Right renal pelvis (tissue), 4 donors: ENCODE data around the gene NDUFB7. TPM values are rescaled to one million over a fixed set of nuclear protein-coding genes. Genes with fewer than 3 reads are reported as not detected.
"Not testable (repeated sequence)": the region's sequence is repeated elsewhere in the genome, so short reads cannot be mapped to it uniquely, and the experiment has no call there.

Experiments used
- DNase-seq, 4 donors: peaks; one replicate each; pipeline ENCODE4 v3.0.0-alpha.2; 2013; ENCODE audit warnings: low read depth in 4 of 4, low spot score in 3 of 4, missing footprints in 1 of 4
- polyA plus RNA-seq, 4 donors: library from polyadenylated mRNA; unstranded; fragments of 120-200 nt; gene quantifications; one replicate each; pipeline ENCODE4 v1.2.1, GENCODE V29; 2013; ENCODE audit not compliant: insufficient read length in 4 of 4

NDUFB7 gene
- polyA plus RNA-seq, 4 donors: 87.3 to 124 (median 93.3) TPM

- DNase-seq: no peak
Measured at GRCh38 chr19:14554382-14554812, 17.5 kb downstream of the NDUFB7 start.

GRCh38 chr19:14553939-14554243, 18.0 kb downstream of the NDUFB7 start:
- DNase-seq: no peak

GRCh38 chr19:14553042-14553938, 18.6 kb downstream of the NDUFB7 start:
- no peak for DNase-seq

GRCh38 chr19:14552006-14552360, 19.9 kb downstream of the NDUFB7 start:
- DNase-seq: not testable (repeated sequence)

- DNase-seq: not testable (repeated sequence)
Measured at GRCh38 chr19:14551134-14552005, 20.5 kb downstream of the NDUFB7 start.

GRCh38 chr19:14550201-14550754, 21.6 kb downstream of the NDUFB7 start:
- no peak for DNase-seq

GRCh38 chr19:14545716-14546082, 26.2 kb downstream of the NDUFB7 start:
- no peak for DNase-seq

GRCh38 chr19:14544977-14545715, 26.7 kb downstream of the NDUFB7 start:
- peak in 1 of 4 donors; percentile 35 for DNase-seq

GRCh38 chr19:14544047-14544446, 27.8 kb downstream of the NDUFB7 start:
- DNase-seq: no peak

GRCh38 chr19:14542711-14543328, 29.0 kb downstream of the NDUFB7 start:
- DNase-seq: no peak

GRCh38 chr19:14541979-14542378, 29.9 kb downstream of the NDUFB7 start:
- DNase-seq: not testable (repeated sequence)

GRCh38 chr19:14540741-14541525, 30.9 kb downstream of the NDUFB7 start:
- no peak for DNase-seq

GRCh38 chr19:14536926-14537692, 34.8 kb downstream of the NDUFB7 start:
- peak in 2 of 4 donors; percentile 52 to 54 for DNase-seq

- DNase-seq: no peak
Measured at GRCh38 chr19:14533450-14533849, 38.4 kb downstream of the NDUFB7 start.

- no peak for DNase-seq
Measured at GRCh38 chr19:14530506-14530905, 41.4 kb downstream of the NDUFB7 start.

GRCh38 chr19:14530005-14530348, 41.9 kb downstream of the NDUFB7 start:
- DNase-seq: no peak

- peak; percentile 98 to 100 (median 100) for DNase-seq
Measured at GRCh38 chr19:14529254-14530004, 42.4 kb downstream of the NDUFB7 start, which contains the start of gene TECR. TECR (plus strand) TSS chr19:14529594; CDS start chr19:14529697, 103 bp downstream.
